Hematopoietic multipotent progenitor cell (in vitro differentiated cells): Measurements from ENCODE around the gene COL13A1. TPM values are rescaled to one million over a fixed set of nuclear protein-coding genes. Genes with fewer than 3 reads are reported as not detected.
A peak's percentile ranks its signal among the peaks of the same experiment; 100 is the strongest.

Experiments used
- DNase-seq, 3 donors: peaks; one replicate each; pipeline ENCODE4 v3.0.0-alpha.2; 2011 to 2015; ENCODE audit warnings: low read depth in 2 of 3, low spot score in 2 of 3
- total RNA-seq: library from RNA; depleted of rRNA; stranded (reverse); fragments of >200 nt; gene quantifications from one replicate; pipeline ENCODE4 v1.2.3, GENCODE V29; 2012

The COL13A1 gene
- total RNA-seq: under 0.01 TPM

DNA sequence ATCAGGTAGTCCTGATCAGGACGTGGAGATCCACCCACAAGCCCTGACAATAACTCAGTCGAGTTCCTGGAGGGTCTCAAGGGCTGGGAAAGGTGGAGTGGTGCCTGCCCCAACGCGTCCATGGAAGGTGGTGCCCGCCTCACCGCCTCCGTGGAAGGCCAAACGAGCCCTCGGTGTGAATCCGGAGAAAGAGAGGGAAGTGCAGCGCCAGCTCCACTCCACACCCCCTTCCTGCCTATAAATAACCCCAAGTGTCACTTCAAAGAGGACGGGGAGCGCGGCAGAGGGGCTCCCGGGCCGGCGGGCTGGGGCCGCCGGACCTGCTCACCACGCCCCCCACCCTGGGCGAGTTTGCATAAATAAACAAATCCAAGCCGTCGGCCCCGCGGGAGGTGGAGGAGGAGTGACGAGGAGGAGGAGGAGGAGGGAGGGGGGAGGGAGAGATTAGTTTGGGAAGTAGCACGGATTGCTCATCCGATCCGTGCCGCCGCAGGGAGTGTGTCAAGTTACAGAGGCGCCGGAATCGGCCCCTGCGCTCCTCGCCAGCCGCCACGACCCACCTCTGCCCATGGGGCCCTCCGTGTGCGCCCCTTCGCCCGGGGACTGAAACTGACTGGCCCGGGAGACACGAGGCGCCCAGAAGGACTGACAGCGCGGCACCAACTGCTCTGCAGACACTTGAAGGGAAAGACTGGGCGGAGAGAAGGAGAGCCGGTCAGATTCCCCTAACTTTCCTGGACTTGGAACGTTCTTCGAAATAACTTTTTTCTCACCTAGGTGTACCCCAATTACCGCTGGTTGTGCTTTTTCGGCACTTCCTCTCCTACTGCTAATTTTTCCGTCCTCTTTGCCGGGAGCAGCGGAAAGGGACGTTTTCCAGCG is at the start of gene COL13A1:
Gene COL13A1 (plus strand): TSS at position 473 of the 882 bp plus-strand sequence. CDS start 518 bp downstream, outside the sequence.
- peak in 2 of 3 donors; percentile 11 to 17 for DNase-seq

- DNase-seq: no peak
These were observed 49.2 kb upstream of the COL13A1 start for GRCh38 chr10:69752479-69752878.

GRCh38 chr10:69756279-69756678 is 45.4 kb upstream of the COL13A1 start:
- no peak for DNase-seq

GRCh38 chr10:69757206-69757552 is 44.5 kb upstream of the COL13A1 start:
- DNase-seq: no peak

DNA sequence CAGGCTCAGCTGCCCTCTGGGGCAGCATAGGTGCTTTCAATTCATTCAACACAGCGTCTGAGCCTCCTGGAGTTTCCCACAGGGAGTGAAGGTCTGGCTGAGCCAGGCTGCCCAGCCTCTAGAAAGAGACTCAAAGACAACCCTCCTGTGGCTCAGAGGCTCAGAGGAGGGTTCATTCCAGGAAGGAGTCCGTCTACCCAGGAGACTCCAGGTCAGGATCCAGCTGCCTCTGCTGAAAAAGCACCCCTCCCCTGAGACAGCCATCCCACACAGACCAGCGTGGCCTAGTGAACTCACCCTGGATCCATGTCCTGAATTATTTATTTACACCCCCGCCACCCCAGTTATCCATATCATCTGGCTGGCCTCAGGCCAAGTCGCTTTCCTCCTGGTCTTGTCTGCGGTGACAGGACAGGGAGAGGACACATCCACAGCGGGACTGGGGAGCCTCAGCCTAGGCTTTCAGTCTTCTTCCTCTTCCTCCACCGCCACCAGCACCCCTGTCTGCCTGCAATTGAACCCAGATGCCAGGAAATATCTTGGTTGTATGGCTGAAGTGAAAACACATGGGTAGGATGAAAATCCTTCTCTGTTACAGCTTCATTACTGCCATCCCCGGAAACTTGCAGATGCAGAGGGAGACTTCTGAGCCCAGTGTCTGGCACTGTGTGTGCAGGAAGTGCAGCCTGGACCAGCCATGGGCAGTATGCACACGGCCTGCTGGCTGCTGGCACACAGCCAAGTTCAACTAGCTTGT is 44.0 kb upstream of the COL13A1 start:
- DNase-seq: peak in 1 of 3 donors; percentile 6

- DNase-seq: no peak
These were observed 43.4 kb upstream of the COL13A1 start for GRCh38 chr10:69758310-69758728.

- no peak for DNase-seq
These were observed 42.1 kb upstream of the COL13A1 start for GRCh38 chr10:69759641-69760040.

DNA sequence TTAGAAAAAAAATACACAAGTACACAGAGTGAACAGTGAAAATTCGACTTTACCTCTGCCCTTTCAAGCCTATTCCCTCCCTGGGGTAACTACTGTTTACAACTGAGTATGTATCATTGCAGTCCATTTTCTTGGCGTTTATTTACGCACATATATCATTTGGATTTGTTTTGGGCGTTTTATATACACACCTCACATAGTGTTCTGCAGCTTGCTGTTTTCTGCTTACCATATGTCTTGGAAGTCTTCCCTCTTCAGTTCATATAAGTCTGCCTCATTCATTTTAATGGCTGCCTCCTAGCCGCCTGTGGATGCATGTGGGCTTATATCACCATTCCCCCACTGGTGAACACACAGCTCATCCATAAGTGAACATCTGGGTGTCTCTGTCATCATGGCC is 41.6 kb upstream of the COL13A1 start:
- DNase-seq: no peak

GRCh38 chr10:69761320-69761719 is 40.4 kb upstream of the COL13A1 start:
- DNase-seq: no peak

GRCh38 chr10:69766161-69766910 is 35.4 kb upstream of the COL13A1 start:
- no peak for DNase-seq

DNA sequence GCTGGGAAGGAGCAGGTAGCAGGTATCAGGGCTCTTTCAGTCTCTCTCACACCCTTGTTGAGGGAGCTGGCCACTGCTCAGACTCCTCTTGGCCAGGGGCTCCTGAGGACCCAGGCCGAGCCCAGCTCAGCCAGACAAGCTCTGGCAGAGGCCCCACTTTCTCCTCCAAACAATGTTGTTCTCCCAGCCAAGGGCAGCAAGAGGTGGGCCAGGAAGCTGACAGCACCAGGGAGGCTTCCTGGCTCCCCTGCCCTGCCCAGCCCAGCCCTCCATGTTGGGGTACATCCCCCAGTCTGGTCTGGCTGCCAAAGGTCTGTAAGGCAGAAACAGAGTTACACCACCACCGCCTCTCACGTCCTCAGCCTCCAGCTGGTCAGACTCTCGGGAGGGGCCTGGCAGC is 33.9 kb upstream of the COL13A1 start:
- DNase-seq: no peak

DNA sequence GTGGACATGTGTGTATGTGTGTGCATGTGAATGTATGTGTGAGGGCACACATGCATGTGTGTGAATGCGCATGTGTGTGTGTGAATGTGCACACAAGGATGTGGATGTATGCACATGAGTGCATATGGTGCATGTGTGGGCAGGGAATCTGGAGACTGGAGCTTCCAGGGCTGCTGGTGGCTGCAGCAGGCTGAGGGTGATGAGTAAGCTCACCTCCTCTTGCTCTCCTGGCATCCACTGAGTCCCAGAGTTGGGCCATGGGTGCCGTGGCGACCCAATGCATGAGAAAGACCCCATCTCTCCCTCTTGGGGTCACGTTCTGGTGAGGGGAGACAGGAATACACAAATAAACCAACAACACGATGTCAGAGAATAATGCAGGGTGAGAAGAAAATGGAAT is 33.3 kb upstream of the COL13A1 start:
- DNase-seq: no peak

DNA sequence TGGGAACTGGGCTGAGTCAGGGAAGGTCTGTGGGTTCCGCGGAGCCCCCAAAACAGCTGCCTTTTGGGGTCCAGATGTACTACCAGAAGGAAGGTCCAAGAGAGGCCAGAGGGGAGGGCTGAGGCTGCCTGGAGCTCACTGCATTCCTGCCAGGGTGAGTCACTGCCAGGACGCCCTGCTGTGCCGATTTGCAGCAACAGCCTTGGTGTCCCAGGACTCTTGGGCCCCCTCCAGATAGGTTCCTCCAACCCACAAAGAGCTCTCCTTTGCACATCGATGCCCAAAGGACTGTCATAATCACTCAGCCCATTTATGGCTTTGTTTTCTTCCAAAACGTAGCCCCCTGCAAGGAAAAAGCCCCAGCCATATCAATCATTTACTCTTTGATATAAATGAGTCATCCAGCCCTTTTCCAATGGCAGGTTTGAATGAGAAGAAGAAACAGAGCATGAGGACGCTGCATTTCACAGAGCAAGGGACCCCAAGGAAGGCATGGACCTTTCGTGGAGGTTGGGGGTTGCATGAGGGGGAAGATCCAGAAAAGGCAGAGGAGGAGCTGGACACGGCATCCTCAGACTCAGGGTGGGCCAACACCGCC is 32.2 kb upstream of the COL13A1 start:
- DNase-seq: no peak

- no peak for DNase-seq
These were observed 28.6 kb upstream of the COL13A1 start for GRCh38 chr10:69772933-69773704.

GRCh38 chr10:69774596-69774995 is 27.1 kb upstream of the COL13A1 start:
- no peak for DNase-seq

- DNase-seq: no peak
These were observed 21.6 kb upstream of the COL13A1 start for GRCh38 chr10:69780077-69780476.

DNA sequence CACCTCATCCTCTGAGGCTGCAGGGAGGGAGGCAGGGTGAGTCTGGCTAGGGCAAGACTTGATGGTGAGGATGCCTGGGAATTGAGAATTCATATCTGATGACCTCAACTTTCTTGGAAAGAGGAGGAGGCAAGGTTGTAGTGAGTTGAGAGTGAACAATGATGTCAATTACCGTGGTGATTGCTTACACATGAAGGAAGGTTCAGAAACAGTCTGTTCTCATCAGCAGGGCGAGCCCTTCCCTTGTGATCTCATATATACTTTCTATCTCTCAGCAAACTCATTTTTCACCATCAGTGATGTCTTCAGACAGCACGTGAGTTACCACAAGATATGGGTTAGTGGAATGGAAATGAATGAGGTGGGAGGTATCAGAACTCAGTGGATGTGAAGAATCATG is 20.1 kb upstream of the COL13A1 start:
- DNase-seq: no peak

DNA sequence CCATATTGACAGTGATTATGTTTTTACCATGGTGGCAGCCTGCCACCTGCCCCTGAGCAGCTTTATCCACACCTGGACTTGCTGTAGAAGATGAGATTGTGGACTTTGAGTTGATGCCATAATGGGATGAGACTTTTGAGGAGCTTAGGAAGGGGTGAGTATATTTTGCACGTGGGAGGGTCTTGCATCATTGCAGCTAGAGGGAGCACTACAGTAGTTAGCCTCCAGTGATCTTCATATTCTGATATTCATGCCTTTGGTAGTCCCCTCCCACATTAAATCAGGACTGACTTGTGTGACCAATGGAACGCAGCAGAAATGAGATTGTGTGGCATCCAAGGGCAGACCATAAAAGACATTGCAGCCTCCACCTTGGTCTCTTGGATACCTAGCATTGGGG is 18.2 kb upstream of the COL13A1 start:
- DNase-seq: no peak

DNA sequence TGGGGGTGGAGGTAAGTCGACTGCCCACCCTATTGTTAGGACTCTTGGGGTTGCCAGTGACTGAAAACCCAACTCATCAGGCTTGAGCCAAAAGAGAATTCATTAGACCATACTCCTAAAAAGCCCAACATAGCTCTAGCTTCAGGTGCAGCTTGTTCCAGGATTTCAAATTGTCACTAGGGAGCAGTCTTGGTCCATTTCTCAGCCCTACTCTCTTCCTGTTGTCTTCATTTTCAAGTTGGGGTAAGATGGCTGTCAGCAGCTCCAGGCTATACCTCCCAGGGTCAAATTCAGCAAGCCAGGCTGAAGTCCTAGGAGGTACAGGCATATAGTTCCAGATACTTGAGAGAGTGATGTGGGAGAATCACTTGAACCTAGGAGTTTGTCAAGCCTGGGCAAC is 14.9 kb upstream of the COL13A1 start:
- DNase-seq: peak in 1 of 3 donors; percentile 11

DNA sequence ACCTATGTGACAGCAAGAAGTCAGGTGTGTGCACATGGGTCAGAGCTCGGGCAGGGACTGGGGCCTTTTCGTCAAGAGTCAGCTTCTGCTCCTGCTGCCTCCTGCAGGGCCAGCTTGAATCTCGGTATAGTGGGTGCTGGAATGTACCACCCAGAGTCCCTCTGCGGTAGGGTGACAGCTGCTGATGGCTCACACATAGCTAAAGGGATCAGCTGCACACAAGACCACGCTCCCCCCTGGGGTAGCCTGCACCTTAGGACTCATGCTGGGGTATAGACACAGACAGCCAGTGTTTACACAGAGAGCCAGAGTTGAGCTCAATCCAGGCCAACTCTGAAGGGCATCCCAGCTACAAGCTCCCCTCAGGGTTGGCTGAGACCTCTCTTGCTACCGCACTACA is 14.0 kb upstream of the COL13A1 start:
- no peak for DNase-seq
